Breast epithelium (tissue), 3 donors: Measurements from ENCODE around the gene PTGR2.

ENCODE experiments used
- POLR2A ChIP-seq: fragments of 450-650 bp; IDR thresholded peaks from one replicate; pipeline ENCODE4 v1.6.1; 2016; ENCODE audit warnings: antibody characterized with exemption, mild to moderate bottlenecking, moderate library complexity
- POLR2AphosphoS5 ChIP-seq, 3 donors: sonication (generic); formaldehyde crosslinking; IDR thresholded peaks; one replicate each; pipeline ENCODE4 v1.6.1; 2017; ENCODE audit warnings: antibody characterized with exemption in 3 of 3
- TF ChIP-seq, protein P1 (sequence below), 3 donors: fragments of 450-650 bp; IDR thresholded peaks; one replicate each; pipeline ENCODE4 v1.5.1; 2016 to 2017; ENCODE audit warnings: antibody characterized with exemption in 3 of 3, mild to moderate bottlenecking in 3 of 3, moderate library complexity in 3 of 3

DNA sequence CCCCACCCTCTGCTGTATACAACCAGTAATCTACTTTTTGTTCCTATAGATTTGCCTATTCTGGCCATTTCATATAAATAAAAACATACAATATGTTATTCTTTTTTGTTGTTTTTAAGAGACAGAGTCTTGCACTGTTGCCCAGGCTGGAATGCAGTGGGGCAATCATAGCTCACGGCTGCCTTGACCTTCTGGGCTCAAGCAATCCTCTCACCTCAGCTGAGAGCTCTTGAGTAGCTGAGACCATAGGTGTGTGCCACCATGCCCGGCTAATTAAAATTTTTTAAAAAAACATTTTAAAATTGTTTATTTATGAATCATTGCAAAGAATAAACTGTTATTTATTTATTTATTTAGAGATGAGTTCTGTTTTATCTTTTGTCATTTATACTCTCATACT lies 11.6 kb downstream of the PTGR2 start:
- TF ChIP-seq POLR2A (no peak), POLR2AphosphoS5 (IDR thresholded peaks at IDR 0.05) (no peak)
- TF ChIP-seq, protein P1, sequence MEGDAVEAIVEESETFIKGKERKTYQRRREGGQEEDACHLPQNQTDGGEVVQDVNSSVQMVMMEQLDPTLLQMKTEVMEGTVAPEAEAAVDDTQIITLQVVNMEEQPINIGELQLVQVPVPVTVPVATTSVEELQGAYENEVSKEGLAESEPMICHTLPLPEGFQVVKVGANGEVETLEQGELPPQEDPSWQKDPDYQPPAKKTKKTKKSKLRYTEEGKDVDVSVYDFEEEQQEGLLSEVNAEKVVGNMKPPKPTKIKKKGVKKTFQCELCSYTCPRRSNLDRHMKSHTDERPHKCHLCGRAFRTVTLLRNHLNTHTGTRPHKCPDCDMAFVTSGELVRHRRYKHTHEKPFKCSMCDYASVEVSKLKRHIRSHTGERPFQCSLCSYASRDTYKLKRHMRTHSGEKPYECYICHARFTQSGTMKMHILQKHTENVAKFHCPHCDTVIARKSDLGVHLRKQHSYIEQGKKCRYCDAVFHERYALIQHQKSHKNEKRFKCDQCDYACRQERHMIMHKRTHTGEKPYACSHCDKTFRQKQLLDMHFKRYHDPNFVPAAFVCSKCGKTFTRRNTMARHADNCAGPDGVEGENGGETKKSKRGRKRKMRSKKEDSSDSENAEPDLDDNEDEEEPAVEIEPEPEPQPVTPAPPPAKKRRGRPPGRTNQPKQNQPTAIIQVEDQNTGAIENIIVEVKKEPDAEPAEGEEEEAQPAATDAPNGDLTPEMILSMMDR (IDR thresholded peaks at IDR 0.05) = no peak
